HG02870 (cell line): ENCODE data around the gene KCNK5.

Experiments
- ATAC-seq: cut with Tn5 transposase; IDR thresholded peaks from one replicate; pipeline ENCODE4 v1.9.1; 2021; ENCODE audit warnings: mild to moderate bottlenecking, moderate library complexity; ENCODE audit not compliant: unreplicated experiment

KCNK5 gene

DNA sequence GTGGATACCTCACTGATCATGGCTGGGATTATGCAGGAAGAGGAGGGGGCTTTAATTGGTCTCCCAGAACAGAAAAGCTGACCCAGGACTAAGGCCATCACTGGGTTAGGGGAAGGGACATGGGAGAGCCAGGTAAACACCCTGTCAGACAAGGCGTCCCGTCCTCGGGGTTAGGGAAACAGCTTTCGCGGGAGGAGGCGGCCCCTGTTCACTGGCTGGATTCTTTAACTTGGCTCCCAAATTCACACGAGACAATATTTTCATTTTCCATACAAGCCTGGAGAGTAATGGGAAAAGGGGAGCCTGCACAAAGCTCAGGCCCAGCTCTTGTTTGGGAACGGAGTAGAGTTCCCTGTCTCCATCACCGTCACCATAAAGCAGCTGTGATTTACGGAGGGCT, 29.3 kb downstream of the KCNK5 start:
- ATAC-seq = no peak

GRCh38 chr6:39199231-39199940, 29.9 kb downstream of the KCNK5 start:
- ATAC-seq = no peak

- ATAC-seq = no peak
Measured at GRCh38 chr6:39198528-39198927, 30.7 kb downstream of the KCNK5 start.

GRCh38 chr6:39197922-39198500, 31.3 kb downstream of the KCNK5 start:
- no peak for ATAC-seq

GRCh38 chr6:39197521-39197920, 31.8 kb downstream of the KCNK5 start:
- ATAC-seq = no peak

DNA sequence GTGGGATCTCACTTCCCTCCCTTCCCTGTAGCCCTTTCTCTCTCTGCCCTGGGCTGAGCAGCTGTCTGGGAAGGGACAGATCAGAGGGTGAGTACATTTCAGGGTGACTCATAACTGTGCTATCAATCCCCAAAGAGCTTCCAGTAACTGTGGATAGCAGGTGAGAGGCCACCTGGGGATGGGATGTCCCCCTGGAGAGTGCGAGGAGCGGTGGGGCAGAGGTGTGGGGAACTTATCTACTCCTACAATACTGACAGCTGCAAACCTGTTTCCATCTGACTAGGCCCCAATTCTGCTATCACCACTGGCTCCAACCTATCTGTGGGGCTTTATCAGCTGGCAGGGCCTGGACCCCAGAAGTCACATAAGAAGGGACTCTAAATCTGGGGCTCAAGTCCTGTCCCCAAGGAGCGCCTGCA, 32.6 kb downstream of the KCNK5 start:
- ATAC-seq = no peak

GRCh38 chr6:39195792-39196385, 33.4 kb downstream of the KCNK5 start:
- ATAC-seq = no peak

- no peak for ATAC-seq
Measured at GRCh38 chr6:39194466-39194865, 34.8 kb downstream of the KCNK5 start.

DNA sequence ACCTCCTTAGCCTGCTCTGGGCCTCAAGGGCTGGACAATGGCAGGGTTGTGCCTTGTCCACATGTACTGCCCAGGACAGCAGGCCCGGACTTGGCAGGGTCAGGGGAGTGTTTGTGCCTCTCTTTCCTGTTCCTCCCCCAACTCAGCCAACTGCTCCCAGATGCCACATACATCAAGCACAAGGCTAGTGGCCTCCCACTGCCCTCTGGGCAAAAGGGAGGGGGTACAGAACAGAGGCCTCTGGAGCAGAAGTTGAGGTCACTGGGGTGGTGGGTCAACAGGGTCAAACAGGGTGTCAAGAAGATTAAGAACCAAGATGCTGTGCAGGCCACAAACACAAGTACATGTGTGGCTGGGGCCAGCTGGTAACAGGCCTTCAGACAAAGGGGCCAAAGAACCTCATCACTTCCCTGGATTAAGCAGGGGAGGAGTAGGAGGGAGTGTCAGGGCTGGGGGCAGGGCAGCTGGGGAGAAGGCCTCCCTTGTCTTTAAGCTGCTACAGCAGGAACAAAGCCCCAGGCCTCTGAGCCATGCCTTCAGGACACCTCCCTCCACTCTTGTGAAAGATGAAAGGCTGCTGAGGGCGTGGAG, 36.0 kb downstream of the KCNK5 start:
- ATAC-seq = no peak

GRCh38 chr6:39192736-39193135, 36.5 kb downstream of the KCNK5 start:
- ATAC-seq = no peak

GRCh38 chr6:39191236-39191930, 37.9 kb downstream of the KCNK5 start:
- no peak for ATAC-seq

DNA sequence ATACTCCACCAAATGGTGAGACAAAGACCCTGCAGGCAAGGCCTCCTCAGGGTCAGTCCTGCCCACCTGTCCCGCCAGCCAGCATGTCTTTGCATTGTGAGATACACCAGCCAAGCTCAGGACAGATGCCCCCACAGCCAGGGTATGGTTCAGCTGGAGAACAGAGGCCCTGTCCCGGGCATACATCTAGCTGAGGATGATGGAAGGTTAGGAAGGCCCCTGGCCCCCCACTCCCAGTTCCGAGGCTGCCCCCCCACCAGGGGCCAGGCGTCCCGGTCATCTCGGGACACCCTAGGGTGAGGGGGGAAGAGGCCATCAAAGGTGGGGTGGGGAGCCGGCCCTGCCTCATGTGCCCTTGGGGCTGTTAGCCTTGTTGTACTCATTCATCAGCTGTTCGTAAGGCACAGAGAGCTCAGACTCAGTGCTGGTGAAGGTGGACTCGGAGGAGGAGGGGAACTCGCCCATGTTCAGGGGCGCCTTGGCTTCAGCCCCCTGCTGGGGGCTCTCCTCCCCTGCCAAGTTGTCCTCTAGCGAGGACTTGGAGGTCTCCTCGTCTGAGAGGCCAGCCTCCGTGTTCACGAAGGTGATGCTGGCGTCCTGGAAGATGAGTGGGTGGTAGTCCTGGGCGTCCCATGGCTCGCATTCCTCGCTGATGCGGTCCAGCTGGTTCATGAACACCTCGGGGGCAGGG, 38.6 kb downstream of the KCNK5 start:
- ATAC-seq = no peak

- ATAC-seq = peak; percentile 80
Measured at GRCh38 chr6:39189915-39190544, 39.2 kb downstream of the KCNK5 start.

- ATAC-seq = no peak
Measured at GRCh38 chr6:39189131-39189530, 40.1 kb downstream of the KCNK5 start.

DNA sequence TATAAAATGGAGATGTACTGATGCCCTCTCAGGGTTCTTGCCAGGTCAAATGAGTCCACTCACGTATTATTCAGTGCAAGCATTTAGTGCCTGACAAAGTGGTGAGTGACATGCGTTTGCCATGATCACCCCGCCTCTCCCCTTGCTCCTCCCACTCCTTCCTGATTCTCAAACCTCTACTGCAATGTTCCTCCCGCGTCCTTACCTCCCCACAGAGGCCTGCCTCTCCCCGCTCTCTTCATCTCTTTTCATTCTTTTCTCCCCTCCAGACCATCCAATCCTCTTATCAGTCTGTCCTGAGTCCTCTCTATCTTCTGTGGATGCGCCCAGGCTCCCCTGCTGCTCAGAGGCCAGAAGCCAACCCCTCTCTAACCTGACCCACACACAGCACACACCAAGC, 40.7 kb downstream of the KCNK5 start:
- ATAC-seq = no peak

GRCh38 chr6:39188098-39188450, 41.2 kb downstream of the KCNK5 start:
- no peak for ATAC-seq

DNA sequence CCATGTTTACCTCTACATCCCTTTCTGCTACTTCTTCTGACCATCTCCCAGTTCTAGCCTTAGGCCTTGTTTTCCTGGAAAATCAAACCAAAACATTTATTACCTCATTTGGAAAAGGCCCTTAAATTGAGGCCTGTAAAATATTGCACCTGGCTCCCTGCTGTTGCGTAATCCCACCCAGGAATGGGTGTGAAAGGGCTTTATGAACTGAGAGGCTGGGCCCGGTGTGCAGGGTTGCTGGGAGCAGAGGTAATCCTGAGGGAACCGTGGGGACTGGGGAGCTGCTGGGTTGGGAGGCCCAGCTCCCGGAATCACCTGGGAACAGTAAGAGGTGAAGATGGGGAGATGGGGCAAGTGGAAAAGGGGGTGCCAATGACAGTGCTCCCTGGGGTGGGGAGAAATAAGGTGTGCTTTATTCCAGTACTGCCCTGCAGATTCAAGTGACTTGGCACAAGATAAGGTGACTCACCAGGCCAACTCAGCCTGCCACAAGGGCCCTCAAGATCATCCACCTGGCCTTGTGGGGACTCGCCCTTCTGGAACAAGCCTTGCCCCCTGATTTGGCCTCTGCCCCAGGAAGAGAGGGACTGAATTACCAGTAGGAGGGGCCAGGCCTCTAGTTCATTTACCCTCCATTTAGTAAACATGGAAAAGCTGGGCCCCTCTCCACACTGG, 44.2 kb downstream of the KCNK5 start:
- ATAC-seq = no peak

GRCh38 chr6:39182604-39183003, 46.7 kb downstream of the KCNK5 start:
- ATAC-seq = no peak

GRCh38 chr6:39181826-39182225, 47.4 kb downstream of the KCNK5 start:
- no peak for ATAC-seq

GRCh38 chr6:39181333-39181732, 47.9 kb downstream of the KCNK5 start:
- no peak for ATAC-seq
